Natural killer cell (primary cell): Measurements from ENCODE around the gene AATK. TPM values are rescaled to one million over a fixed set of nuclear protein-coding genes. Genes with fewer than 3 reads are reported as not detected.
A peak's percentile ranks its signal among the peaks of the same experiment; 100 is the strongest.
"Not testable (repeated sequence)": the region's sequence is repeated elsewhere in the genome, so short reads cannot be mapped to it uniquely, and the experiment has no call there.

Experiments used
- ATAC-seq, 3 donors: fragments of 150-1000 bp in 2 of 3; fragments of 200-7000 bp in 1 of 3; cut with Tn5 transposase; 1 replicate in 1 of 3; 2 replicates in 2 of 3; pipeline ENCODE4 v1.10.0; 2021; ENCODE audit warnings: mild to moderate bottlenecking in 2 of 3, moderate library complexity in 2 of 3
- DNase-seq, 2 donors: peaks; one replicate each; pipeline versions ENCODE4 v3.0.0 to v3.0.0-alpha.2; 2013 to 2021; ENCODE audit warnings: mixed read lengths in 1 of 2
- H3K27ac ChIP-seq: one replicate; pipeline ENCODE4 v1.5.1; 2013; ENCODE audit warnings: mild to moderate bottlenecking, low read length
- H3K27me3 ChIP-seq: one replicate; pipeline ENCODE4 v1.6.1; 2013; ENCODE audit warnings: low read length; ENCODE audit not compliant: control insufficient read depth, insufficient read depth
- H3K36me3 ChIP-seq: one replicate; pipeline ENCODE4 v1.6.1; 2013; ENCODE audit warnings: low read length; ENCODE audit not compliant: control insufficient read depth, insufficient read depth
- H3K4me1 ChIP-seq: one replicate; pipeline ENCODE4 v1.6.1; 2013; ENCODE audit warnings: low read length; ENCODE audit not compliant: control insufficient read depth, insufficient read depth
- H3K4me3 ChIP-seq: one replicate; pipeline ENCODE4 v1.5.1; 2013; ENCODE audit warnings: low read length
- H3K9me3 ChIP-seq: one replicate; pipeline ENCODE4 v1.6.1; 2013; ENCODE audit warnings: low read length; ENCODE audit not compliant: control insufficient read depth, insufficient read depth
- H3K27ac Mint-ChIP-seq, 2 donors: one replicate each; pipeline ENCODE4 v1.8.0; 2022; ENCODE audit warnings: mild to moderate bottlenecking in 2 of 2, mixed read lengths in 2 of 2, moderate library complexity in 1 of 2
- H3K27me3 Mint-ChIP-seq, 2 donors: one replicate each; pipeline ENCODE4 v1.8.0; 2022; ENCODE audit warnings: low read depth in 2 of 2, mixed read lengths in 2 of 2
- H3K36me3 Mint-ChIP-seq: one replicate; pipeline ENCODE4 v1.8.0; 2022; ENCODE audit warnings: mixed read lengths
- H3K4me1 Mint-ChIP-seq, 2 donors: one replicate each; pipeline ENCODE4 v1.8.0; 2022; ENCODE audit warnings: mixed read lengths in 2 of 2
- H3K4me3 Mint-ChIP-seq: one replicate; pipeline ENCODE4 v1.8.0; 2022; ENCODE audit warnings: mild to moderate bottlenecking, moderate library complexity, mixed read lengths
- H3K9me3 Mint-ChIP-seq, 2 donors: one replicate each; pipeline ENCODE4 v1.8.0; 2022; ENCODE audit warnings: mixed read lengths in 2 of 2
- WGBS: methylation state at CpG from one replicate; pipeline ENCODE4 v1.1.7; 2013; ENCODE audit warnings: missing lambda C conversion rate; ENCODE audit not compliant: insufficient coverage; 5-methylcytosine and 5-hydroxymethylcytosine counted together
- intact Hi-C: fragments of 100-400 bp; cut with micrococcal nuclease; formaldehyde crosslinking; loops from one replicate; pipeline ENCODE4 v1.14.2; 2022
- total RNA-seq, 4 donors: library from RNA; stranded (reverse); fragments of 120-200 nt in 1 of 4; gene quantifications; one replicate each; pipeline versions ENCODE4 v1.2.3 to v1.2.4, GENCODE V29; 2013 to 2022
- TF ChIP-seq, protein P1 (sequence below): fragments of 200-600 bp; IDR thresholded peaks from one replicate; pipeline ENCODE4 v1.8.0; 2022; ENCODE audit warnings: antibody characterized with exemption

Gene AATK
- total RNA-seq, 3 donors from 2014 or later (not counting 1 experiment from before 2014, with no cell fraction given): 8.5 to 13.7 (median 10.4) TPM

DNA sequence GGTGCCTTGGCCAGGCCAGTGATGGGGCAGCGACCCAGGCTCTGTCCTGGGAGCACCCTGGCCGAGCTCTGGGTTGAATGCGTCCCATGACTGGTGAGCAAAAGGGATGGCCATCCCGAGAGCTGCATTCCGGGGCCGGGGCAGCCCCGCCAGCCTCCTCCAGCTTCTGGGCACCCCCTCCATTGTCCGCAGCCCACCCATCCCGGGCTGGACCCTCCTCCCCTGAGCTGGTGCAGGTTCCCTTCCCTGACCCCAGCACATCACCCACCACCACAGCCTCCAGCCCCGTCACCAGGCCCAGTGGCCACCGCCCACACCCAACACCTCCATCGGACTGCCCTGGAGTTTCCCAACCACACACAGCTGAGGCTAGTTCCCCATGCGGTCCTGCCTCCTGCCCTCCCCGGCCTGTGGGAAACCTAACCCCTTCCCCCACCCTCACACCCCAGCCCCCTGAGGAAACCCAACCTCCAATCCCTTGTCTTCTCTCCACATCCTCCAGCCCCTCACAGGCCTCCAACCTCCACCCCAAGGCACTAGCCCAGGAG, 17.0 kb downstream of the AATK start:
- Mint-ChIP-seq H3K4me3 (no peak overlapping the region), H3K27ac (no peak overlapping the region), H3K27me3 (no peaks in the 10 kb centered on the region), H3K9me3 (no peaks in the 10 kb centered on the region), H3K4me1 (peaks cover 8 to 22% of the 10 kb centered on the region in 2 donors), H3K36me3 (no peaks in the 10 kb centered on the region)
- ATAC-seq (peak; percentile 53 to 79 (median 63)), DNase-seq (no peak)
- Histone ChIP-seq H3K27ac (no peak overlapping the region), H3K4me1 (peaks cover 23% of the 10 kb centered on the region), H3K36me3 (no peaks in the 10 kb centered on the region), H3K27me3 (no peaks in the 10 kb centered on the region), H3K9me3 (no peaks in the 10 kb centered on the region), H3K4me3 (no peak overlapping the region)
- TF ChIP-seq, protein P1, sequence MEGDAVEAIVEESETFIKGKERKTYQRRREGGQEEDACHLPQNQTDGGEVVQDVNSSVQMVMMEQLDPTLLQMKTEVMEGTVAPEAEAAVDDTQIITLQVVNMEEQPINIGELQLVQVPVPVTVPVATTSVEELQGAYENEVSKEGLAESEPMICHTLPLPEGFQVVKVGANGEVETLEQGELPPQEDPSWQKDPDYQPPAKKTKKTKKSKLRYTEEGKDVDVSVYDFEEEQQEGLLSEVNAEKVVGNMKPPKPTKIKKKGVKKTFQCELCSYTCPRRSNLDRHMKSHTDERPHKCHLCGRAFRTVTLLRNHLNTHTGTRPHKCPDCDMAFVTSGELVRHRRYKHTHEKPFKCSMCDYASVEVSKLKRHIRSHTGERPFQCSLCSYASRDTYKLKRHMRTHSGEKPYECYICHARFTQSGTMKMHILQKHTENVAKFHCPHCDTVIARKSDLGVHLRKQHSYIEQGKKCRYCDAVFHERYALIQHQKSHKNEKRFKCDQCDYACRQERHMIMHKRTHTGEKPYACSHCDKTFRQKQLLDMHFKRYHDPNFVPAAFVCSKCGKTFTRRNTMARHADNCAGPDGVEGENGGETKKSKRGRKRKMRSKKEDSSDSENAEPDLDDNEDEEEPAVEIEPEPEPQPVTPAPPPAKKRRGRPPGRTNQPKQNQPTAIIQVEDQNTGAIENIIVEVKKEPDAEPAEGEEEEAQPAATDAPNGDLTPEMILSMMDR: no peak
- WGBS: 65% methylated on average over 14 of the region's 14 CpGs
- intact Hi-C loops: no loop called here

DNA sequence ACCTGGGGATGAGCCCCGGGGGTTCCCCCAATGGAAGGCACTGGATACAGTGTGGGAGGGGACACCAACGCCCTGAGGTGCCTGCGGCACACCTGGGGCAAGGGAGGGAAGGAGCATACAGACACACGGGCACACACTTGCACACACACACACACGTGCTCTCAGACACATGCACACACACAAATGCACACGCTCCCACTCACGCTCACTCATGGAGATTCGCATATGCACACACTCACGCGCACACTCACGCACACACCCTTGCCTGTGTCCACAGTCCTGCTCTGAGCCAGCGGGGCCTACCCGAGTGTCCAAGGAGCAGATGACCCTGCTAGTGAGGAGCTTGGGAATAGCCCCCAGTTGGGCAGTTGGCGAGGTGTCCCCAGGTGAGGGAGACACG, 17.4 kb downstream of the AATK start:
- Mint-ChIP-seq H3K27me3 (no peaks in the 10 kb centered on the region), H3K4me3 (no peak overlapping the region), H3K36me3 (no peaks in the 10 kb centered on the region), H3K4me1 (peaks cover 8 to 22% of the 10 kb centered on the region in 2 donors), H3K27ac (no peak overlapping the region), H3K9me3 (no peaks in the 10 kb centered on the region)
- H3K9me3 ChIP-seq: no peaks in the 10 kb centered on the region
- H3K4me1 ChIP-seq: peaks cover 23% of the 10 kb centered on the region
- TF ChIP-seq, protein P1: no peak
- H3K27me3 ChIP-seq: no peaks in the 10 kb centered on the region
- H3K27ac ChIP-seq: no peak overlapping the region
- H3K36me3 ChIP-seq: no peaks in the 10 kb centered on the region
- WGBS: 90% methylated on average over 14 of the region's 15 CpGs
- DNase-seq (no peak), ATAC-seq (no peak)
- intact Hi-C loops: no loop called here
- H3K4me3 ChIP-seq: no peak overlapping the region

DNA sequence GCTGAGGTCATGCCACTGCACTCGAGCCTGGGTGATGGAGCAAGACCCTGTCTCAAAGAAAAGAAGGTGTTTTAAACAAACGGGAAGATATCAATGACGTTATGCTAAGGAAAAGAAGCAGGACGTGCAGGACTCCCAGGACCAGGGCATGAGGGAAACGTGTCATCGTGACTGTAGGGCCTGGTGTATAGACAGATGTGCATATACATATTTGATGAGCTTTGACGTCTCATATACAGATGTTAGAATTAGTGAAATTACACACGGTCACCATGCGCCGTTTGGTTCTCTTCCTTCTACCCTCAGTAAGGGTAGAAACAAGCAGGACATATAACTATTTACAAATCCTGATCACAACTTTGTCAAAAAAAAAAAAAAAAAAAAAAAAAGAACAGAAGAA, 18.3 kb downstream of the AATK start:
- H3K4me1 ChIP-seq: peaks cover 26% of the 10 kb centered on the region
- TF ChIP-seq, protein P1: no peak
- no peak overlapping the region for H3K27ac Mint-ChIP-seq
- H3K4me3 ChIP-seq: no peak overlapping the region
- no peaks in the 10 kb centered on the region for H3K9me3 ChIP-seq
- WGBS: 85% methylated on average over 7 of the region's 10 CpGs
- intact Hi-C loops: no loop called here
- H3K36me3 Mint-ChIP-seq: no peaks in the 10 kb centered on the region
- H3K4me3 Mint-ChIP-seq: no peak overlapping the region
- H3K9me3 Mint-ChIP-seq: no peaks in the 10 kb centered on the region
- H3K36me3 ChIP-seq: no peaks in the 10 kb centered on the region
- no peak for ATAC-seq
- H3K27me3 Mint-ChIP-seq: no peaks in the 10 kb centered on the region
- H3K27ac ChIP-seq: no peak overlapping the region
- H3K27me3 ChIP-seq: no peaks in the 10 kb centered on the region
- peaks cover 8 to 22% of the 10 kb centered on the region in 2 donors for H3K4me1 Mint-ChIP-seq
- DNase-seq: no peak

DNA sequence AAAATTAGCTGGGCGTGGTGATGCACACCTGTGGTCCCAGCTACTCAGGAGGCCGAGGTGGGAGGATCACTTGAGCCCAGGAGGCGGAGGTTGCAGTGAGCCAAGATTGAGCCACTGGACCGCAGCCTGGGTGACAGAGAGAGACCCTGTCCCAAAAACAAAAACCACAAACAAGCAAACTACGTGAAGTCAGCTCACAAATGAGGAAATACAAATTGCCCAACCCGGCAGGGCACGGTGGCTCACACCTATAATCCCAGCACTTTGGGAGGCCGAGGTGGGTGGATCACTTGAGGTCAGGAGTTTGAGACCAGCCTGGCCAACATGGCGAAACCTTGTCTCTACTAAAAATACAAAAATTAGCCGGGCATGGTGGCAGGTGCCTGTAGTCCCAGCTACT, 19.8 kb downstream of the AATK start:
- H3K4me3 Mint-ChIP-seq, H3K27ac Mint-ChIP-seq, H3K4me3 ChIP-seq, H3K9me3 Mint-ChIP-seq, H3K36me3 Mint-ChIP-seq, ATAC-seq, H3K27ac ChIP-seq, H3K36me3 ChIP-seq, H3K9me3 ChIP-seq, DNase-seq, intact Hi-C loops, H3K27me3 Mint-ChIP-seq, H3K27me3 ChIP-seq: not testable (repeated sequence)
- H3K4me1 Mint-ChIP-seq: peaks cover 8 to 17% of the 10 kb centered on the region in 2 donors
- 71% methylated on average over 8 of the region's 10 CpGs for whole genome bisulfite sequencing
- H3K4me1 ChIP-seq: peaks cover 29% of the 10 kb centered on the region
